Psoas muscle (tissue), 8 donors: ENCODE results near the gene VSNL1. TPM values are rescaled to one million over a fixed set of nuclear protein-coding genes. Genes with fewer than 3 reads are reported as not detected.

Source experiments
- ATAC-seq, 4 donors: fragments of 200-7000 bp; cut with Tn5 transposase; one replicate each; pipeline ENCODE4 v1.9.1; 2020; ENCODE audit warnings: moderate library complexity in 3 of 4, mild to moderate bottlenecking in 2 of 4
- DNase-seq, 2 donors: peaks; one replicate each; pipeline ENCODE4 v3.0.0-alpha.2; 2020
- H3K27ac ChIP-seq: fragments of 200-600 bp; one replicate; pipeline ENCODE4 v1.8.0; 2022
- H3K27me3 ChIP-seq, 3 donors: fragments of 200-600 bp in 1 of 3; one replicate each; pipeline versions ENCODE4 v1.6.1 to v1.8.0; 2013 to 2022; ENCODE audit warnings: low read length in 2 of 3, mild to moderate bottlenecking in 2 of 3, moderate library complexity in 1 of 3; ENCODE audit not compliant: insufficient read depth in 3 of 3
- H3K36me3 ChIP-seq, 2 donors: fragments of 200-600 bp in 1 of 2; one replicate each; pipeline versions ENCODE4 v1.6.1 to v1.8.0; 2013 to 2022; ENCODE audit warnings: low read depth in 1 of 2, mild to moderate bottlenecking in 1 of 2, moderate library complexity in 1 of 2; ENCODE audit not compliant: insufficient read depth in 1 of 2
- H3K4me1 ChIP-seq: fragments of 200-600 bp; one replicate; pipeline ENCODE4 v1.8.0; 2022
- H3K4me3 ChIP-seq: fragments of 200-600 bp; one replicate; pipeline ENCODE4 v1.8.0; 2022; ENCODE audit warnings: mild to moderate bottlenecking
- H3K9me3 ChIP-seq: fragments of 200-600 bp; one replicate; pipeline ENCODE4 v1.8.0; 2022
- WGBS, 3 donors: extraction: QIAGEN DNeasy Blood & Tissue Kit; methylation state at CpG; one replicate each; pipeline versions ENCODE4 v1.1.6 to v1.1.7; 2013; 5-methylcytosine and 5-hydroxymethylcytosine counted together
- intact Hi-C, 2 donors: fragments of 100-400 bp; cut with DNase I; formaldehyde crosslinking; loops; one replicate each; pipeline versions ENCODE4 v1.11.0 to v1.14.2; 2022
- polyA plus RNA-seq, 3 donors: library from polyadenylated mRNA; stranded (reverse); fragments of 200-250 nt; gene quantifications; one replicate each; pipeline ENCODE4 v1.2.3, GENCODE V29; 2013
- total RNA-seq, 4 donors: library from RNA; stranded (reverse); fragmentation: NEBNext Ultra II Directional in 2 of 4; extraction: Animal tissue kit (Norgen Biotek cat#: 25700) in 2 of 4; gene quantifications; one replicate each; pipeline versions ENCODE4 v1.2.1 to v1.2.4, GENCODE V29; 2021 to 2023
- TF ChIP-seq, protein P1 (sequence below): fragments of 200-600 bp; IDR thresholded peaks from one replicate; pipeline ENCODE4 v1.8.0; 2022; ENCODE audit warnings: antibody characterized with exemption
- donor health status: healthy with polysubstance abuse.
- donor health status: DM: no; HTN: no; CAD: no; lungs with moderate emphysema.
- donor health status: Bipolar disorder and iron deficiency.
- donor health status: healthy.
- donor health status: DM: yes; HTN: yes; CAD: no.
- donor health status: DM: no; HTN: no; CAD: no.
- donor health status: DM: no; HTN: no; CAD: no.
- donor health status: DM: yes; HTN: yes; CAD: no.

Gene VSNL1
- total and polyA plus RNA-seq, 7 donors: 0.05 to 0.52 (median 0.19) TPM; not detected in 3

DNA sequence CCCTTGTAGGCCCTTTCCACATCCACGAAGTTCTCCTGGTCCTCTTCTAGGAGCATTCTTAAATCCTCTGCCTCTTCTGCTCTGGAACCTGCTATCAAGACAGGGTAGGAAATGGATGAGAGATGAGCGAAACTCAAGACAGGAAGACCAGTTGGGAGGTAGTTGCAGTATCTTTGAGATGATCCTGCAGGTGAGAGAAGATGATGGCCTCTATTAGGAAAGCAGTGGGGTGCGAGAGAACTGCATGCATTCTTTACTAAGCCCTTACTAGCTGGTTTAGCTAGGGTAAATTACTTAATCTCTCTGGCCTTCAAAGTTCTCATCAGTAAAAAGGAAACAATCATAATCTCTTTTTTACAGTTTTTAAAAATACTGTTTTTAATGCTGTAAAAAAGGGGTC, 47.0 kb downstream of the VSNL1 start:
- TF ChIP-seq, protein P1, sequence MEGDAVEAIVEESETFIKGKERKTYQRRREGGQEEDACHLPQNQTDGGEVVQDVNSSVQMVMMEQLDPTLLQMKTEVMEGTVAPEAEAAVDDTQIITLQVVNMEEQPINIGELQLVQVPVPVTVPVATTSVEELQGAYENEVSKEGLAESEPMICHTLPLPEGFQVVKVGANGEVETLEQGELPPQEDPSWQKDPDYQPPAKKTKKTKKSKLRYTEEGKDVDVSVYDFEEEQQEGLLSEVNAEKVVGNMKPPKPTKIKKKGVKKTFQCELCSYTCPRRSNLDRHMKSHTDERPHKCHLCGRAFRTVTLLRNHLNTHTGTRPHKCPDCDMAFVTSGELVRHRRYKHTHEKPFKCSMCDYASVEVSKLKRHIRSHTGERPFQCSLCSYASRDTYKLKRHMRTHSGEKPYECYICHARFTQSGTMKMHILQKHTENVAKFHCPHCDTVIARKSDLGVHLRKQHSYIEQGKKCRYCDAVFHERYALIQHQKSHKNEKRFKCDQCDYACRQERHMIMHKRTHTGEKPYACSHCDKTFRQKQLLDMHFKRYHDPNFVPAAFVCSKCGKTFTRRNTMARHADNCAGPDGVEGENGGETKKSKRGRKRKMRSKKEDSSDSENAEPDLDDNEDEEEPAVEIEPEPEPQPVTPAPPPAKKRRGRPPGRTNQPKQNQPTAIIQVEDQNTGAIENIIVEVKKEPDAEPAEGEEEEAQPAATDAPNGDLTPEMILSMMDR: no peak
- DNase-seq: no peak
- no peak for ATAC-seq
- no peaks in the 10 kb centered on the region for H3K27me3 ChIP-seq
- no peaks in the 10 kb centered on the region for H3K4me1 ChIP-seq
- H3K9me3 ChIP-seq: no peaks in the 10 kb centered on the region
- WGBS, 3 donors: 78 to 89% (median 81%) methylated on average over 3 of the region's 3 CpGs
- H3K27ac ChIP-seq: no peak overlapping the region
- intact Hi-C loops: no loop called here
- H3K36me3 ChIP-seq: no peaks in the 10 kb centered on the region
- no peak overlapping the region for H3K4me3 ChIP-seq

DNA sequence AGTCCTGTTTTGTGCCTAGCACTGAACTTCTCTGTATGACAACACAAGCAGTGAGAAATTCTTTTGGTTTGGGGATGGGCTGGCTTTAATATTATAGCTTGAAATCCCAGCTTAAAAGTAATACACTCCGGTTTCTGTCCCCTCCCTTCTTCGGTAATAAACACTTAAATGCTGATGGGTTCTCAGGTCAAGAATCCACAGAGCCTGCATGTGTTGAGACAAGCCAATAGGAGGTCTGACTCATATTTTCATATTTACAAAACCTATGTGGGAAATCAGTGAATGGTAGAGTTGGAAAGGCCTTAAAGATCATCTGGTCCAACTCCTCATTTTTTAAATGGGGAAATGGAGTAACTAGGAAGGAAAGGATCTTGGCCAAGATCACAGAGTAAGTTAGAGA, 47.5 kb downstream of the VSNL1 start:
- 79 to 83% (median 79%) methylated on average over 2 of the region's 2 CpGs for WGBS, 3 donors
- Histone ChIP-seq H3K36me3 (no peaks in the 10 kb centered on the region), H3K27me3 (no peaks in the 10 kb centered on the region), H3K4me3 (no peak overlapping the region), H3K27ac (no peak overlapping the region), H3K4me1 (no peaks in the 10 kb centered on the region), H3K9me3 (no peaks in the 10 kb centered on the region)
- TF ChIP-seq, protein P1: no peak
- ATAC-seq (no peak), DNase-seq (no peak)
- intact Hi-C loops: no loop called here

DNA sequence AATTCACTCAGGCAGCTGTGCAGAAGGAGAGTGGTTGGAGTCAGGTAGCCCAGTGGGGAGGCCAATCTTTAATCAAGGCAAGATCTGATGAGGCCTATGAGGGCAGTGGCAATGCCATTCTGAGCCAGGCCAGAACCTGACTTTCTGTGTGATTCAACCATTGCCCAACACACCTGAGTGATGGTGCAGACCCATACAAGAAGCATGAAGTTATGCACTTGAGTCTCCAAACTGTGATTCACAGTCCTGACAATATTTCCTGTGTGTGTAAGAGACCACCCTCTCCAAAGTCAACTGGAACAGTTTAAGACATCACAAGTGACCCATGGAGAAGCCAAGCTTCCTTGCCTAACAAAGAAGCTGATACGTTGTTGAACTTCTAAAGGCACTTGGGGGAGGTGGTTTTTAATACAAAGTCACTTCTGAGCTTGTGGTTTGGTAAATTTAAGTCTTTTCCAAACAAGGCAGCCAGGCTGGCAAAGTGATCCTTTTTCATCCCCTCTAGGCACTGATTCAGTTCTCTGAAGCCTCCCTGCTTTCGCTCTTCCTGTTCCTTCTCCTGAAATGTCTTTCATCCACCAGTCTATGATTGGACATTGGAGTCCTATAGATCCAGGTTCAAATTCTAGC, 49.0 kb downstream of the VSNL1 start:
- Histone ChIP-seq H3K27me3 (no peaks in the 10 kb centered on the region), H3K27ac (no peak overlapping the region), H3K4me3 (no peak overlapping the region), H3K9me3 (no peaks in the 10 kb centered on the region), H3K36me3 (no peaks in the 10 kb centered on the region), H3K4me1 (no peaks in the 10 kb centered on the region)
- ATAC-seq: no peak
- DNase-seq: no peak
- intact Hi-C loops: no loop called here
- 88 to 92% (median 91%) methylated on average over 2 of the region's 2 CpGs for WGBS, 3 donors
- TF ChIP-seq, protein P1: no peak

DNA sequence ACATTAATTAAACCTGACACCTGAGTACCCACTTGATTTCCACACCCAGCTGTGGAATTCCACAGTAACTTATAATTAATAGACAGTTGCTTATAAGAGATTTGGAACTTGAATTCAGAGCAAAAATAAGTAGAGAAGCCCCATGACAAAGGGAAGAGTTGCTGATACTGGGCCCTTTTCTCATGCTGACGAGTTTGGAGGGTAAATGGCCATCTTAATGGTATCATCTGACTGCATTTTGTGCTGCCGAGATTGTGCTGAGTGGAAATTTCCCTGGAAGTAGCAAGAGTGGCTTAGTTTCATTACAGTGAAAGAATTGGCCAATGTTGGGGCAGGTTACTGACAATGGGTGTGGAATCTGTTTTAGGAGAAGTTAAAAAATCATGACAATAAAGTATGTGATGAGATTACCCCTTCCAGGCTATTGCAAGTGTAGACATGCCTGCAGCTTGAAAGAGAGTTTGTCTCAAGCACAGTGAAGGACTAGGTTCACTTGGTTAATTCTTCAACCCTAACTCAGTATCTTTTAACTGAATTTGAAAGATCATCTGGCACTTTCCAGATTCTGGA, 49.9 kb downstream of the VSNL1 start:
- Histone ChIP-seq H3K9me3 (no peaks in the 10 kb centered on the region), H3K36me3 (no peaks in the 10 kb centered on the region), H3K4me3 (no peak overlapping the region), H3K27me3 (no peaks in the 10 kb centered on the region), H3K27ac (no peak overlapping the region), H3K4me1 (no peaks in the 10 kb centered on the region)
- no peak for ATAC-seq
- intact Hi-C loops: no loop called here
- WGBS, 3 donors: 52 to 66% (median 57%) methylated on average over 2 of the region's 2 CpGs
- TF ChIP-seq, protein P1: no peak
- DNase-seq: no peak

DNA sequence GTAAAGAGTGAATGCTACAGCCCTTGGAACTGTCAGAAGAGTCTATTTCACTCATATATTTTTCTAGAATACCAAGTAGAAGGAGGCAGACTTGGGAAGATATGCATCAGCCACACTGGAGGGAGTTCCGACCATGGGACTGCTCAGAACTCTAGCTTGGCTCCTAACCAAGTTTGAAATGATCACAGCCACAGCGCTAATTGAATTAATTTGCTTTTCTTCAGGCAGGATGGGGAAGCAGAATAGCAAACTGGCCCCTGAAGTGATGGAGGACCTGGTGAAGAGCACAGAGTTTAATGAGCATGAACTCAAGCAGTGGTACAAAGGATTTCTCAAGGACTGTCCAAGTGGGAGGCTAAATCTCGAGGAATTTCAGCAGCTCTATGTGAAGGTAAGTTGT, 51.4 kb downstream of the VSNL1 start:
- intact Hi-C loops: no loop called here
- TF ChIP-seq, protein P1: no peak
- ATAC-seq (no peak), DNase-seq (no peak)
- H3K9me3 ChIP-seq: no peaks in the 10 kb centered on the region
- H3K27ac ChIP-seq: no peak overlapping the region
- no peaks in the 10 kb centered on the region for H3K4me1 ChIP-seq
- no peak overlapping the region for H3K4me3 ChIP-seq
- WGBS, 3 donors: 77 to 80% (median 80%) methylated on average over 3 of the region's 3 CpGs
- no peaks in the 10 kb centered on the region for H3K27me3 ChIP-seq
- no peaks in the 10 kb centered on the region for H3K36me3 ChIP-seq
